K562 (cell line): Measurements from ENCODE around the gene ABLIM2. TPM values are rescaled to one million over a fixed set of nuclear protein-coding genes. Genes with fewer than 3 reads are reported as not detected.

Experiments
- ATAC-seq: fragments of 200-7000 bp; cut with Tn5 transposase; 3 replicates; pipeline ENCODE4 v1.9.1; 2020; ENCODE audit warnings: moderate library complexity
- BruUV-seq: library from RNA; stranded (reverse); fragments of 400-500 nt; replicated peaks from 2 replicates; lab custom pipeline; 2021; lab: Mats Ljungman, UMichigan
- CTCF ChIA-PET: fragments of 300-600 bp; formaldehyde crosslinking; extraction: SDS; loops from one replicate; lab custom pipeline; 2021; ENCODE audit warnings: low intra/inter-chr PET ratio; lab: Yijun Ruan, JAX
- POLR2A ChIA-PET: fragments of 300-600, 350-650 bp; sonication (Branson Sonifier 250); formaldehyde crosslinking; extraction: SDS; loops from one replicate; lab custom pipeline; 2021; ENCODE audit warnings: antibody characterized with exemption, inconsistent platforms; lab: Yijun Ruan, JAX
- DNase-seq, 4 experiments: peaks; one replicate each; pipeline versions ENCODE4 v3.0.0 to v3.0.0-alpha.2; 2011 to 2018; ENCODE audit warnings: low spot score in 3 of 4, mixed read lengths in 3 of 4; ENCODE audit errors: extremely low read depth in 1 of 4
- FAIRE-seq: peaks from 2 replicates; lab custom pipeline; 2011; peaks lifted over from hg19 to GRCh38; lab: Jason Lieb, UNC
- H2AFZ ChIP-seq: 2 replicates; pipeline ENCODE4 v1.6.0; 2011; ENCODE audit warnings: low read depth, low read length, control low read depth, inconsistent platforms
- H3K27ac ChIP-seq: fragments of 200-600 bp; 3 replicates; pipeline ENCODE4 v1.8.0; 2011; ENCODE audit warnings: low read depth, mild to moderate bottlenecking, control low read depth, inconsistent platforms, low read length, moderate library complexity, mixed read lengths; ENCODE audit errors: extremely low read depth
- H3K27me3 ChIP-seq, 2 experiments: fragments of 300-600 bp in 1 of 2; 2 replicates in 1 of 2; 3 replicates in 1 of 2; pipeline versions ENCODE4 v1.6.0 to v1.8.0; 2011; ENCODE audit warnings: inconsistent platforms in 2 of 2, low read length in 2 of 2, mild to moderate bottlenecking in 1 of 2, mixed read lengths in 1 of 2, moderate library complexity in 1 of 2; ENCODE audit not compliant: control insufficient read depth in 2 of 2, insufficient read depth in 2 of 2
- H3K36me3 ChIP-seq: fragments of 300-600 bp; 3 replicates; pipeline ENCODE4 v1.8.0; 2011; ENCODE audit warnings: mild to moderate bottlenecking, low read length, inconsistent platforms; ENCODE audit not compliant: control insufficient read depth, insufficient read depth
- H3K4me1 ChIP-seq, 2 experiments: fragments of 200-600 bp in 1 of 2; replicated peaks in 1 of 2; 2 replicates in 1 of 2; 3 replicates in 1 of 2; pipeline versions ENCODE4 v1.5.1 to v1.8.0; 2011; ENCODE audit warnings: inconsistent platforms in 2 of 2, low read length in 2 of 2, mild to moderate bottlenecking in 1 of 2, mixed read lengths in 1 of 2, moderate library complexity in 1 of 2; ENCODE audit not compliant: control insufficient read depth in 2 of 2, insufficient read depth in 2 of 2
- H3K4me2 ChIP-seq: 2 replicates; pipeline ENCODE4 v1.6.1; 2011; ENCODE audit warnings: low read length, control low read depth, inconsistent platforms, mixed read lengths; ENCODE audit not compliant: insufficient read depth
- H3K4me3 ChIP-seq: fragments of 200-600 bp; sonication (generic), shearing (Covaris generic); 2 replicates; pipeline ENCODE4 v1.5.1; 2016; ENCODE audit warnings: control low read depth, inconsistent platforms
- H3K79me2 ChIP-seq: fragments of 200-600 bp; 3 replicates; pipeline ENCODE4 v1.8.0; 2011; ENCODE audit warnings: low read length, inconsistent platforms; ENCODE audit not compliant: control insufficient read depth, insufficient read depth
- H3K9ac ChIP-seq, 2 experiments: 2 replicates each; pipeline versions ENCODE4 v1.6.0 to v1.6.1; 2011; ENCODE audit warnings: low read depth in 2 of 2, low read length in 2 of 2, control low read depth in 1 of 2, inconsistent platforms in 1 of 2, mild to moderate bottlenecking in 1 of 2, mixed read lengths in 1 of 2; ENCODE audit not compliant: insufficient read depth in 1 of 2
- H3K9me1 ChIP-seq: one replicate; pipeline ENCODE4 v1.6.0; 2011; ENCODE audit warnings: inconsistent platforms, mild to moderate bottlenecking, low read length, moderate library complexity; ENCODE audit not compliant: control insufficient read depth, insufficient read depth
- H3K9me3 ChIP-seq: replicated peaks from 2 replicates; pipeline ENCODE4 v1.5.1; 2011; ENCODE audit warnings: low read depth, low read length, inconsistent platforms; ENCODE audit not compliant: control insufficient read depth, insufficient read depth
- H4K20me1 ChIP-seq: replicated peaks from 2 replicates; pipeline ENCODE4 v1.6.1; 2011; ENCODE audit warnings: low read length, inconsistent platforms, mixed read lengths; ENCODE audit not compliant: control insufficient read depth, insufficient read depth
- CTCF ChIP-seq, 3 experiments: IDR thresholded peaks in 2 of 3; conservative IDR thresholded peaks in 1 of 3; 2 replicates each; pipeline ENCODE4 v1.5.1; 2011 to 2012; ENCODE audit warnings: low read length in 3 of 3, mild to moderate bottlenecking in 3 of 3, control low read depth in 2 of 3, improper control_type of control experiment in 1 of 3, inconsistent platforms in 1 of 3, low read depth in 1 of 3, mixed read lengths in 1 of 3, moderate library complexity in 1 of 3; ENCODE audit not compliant: insufficient read depth in 2 of 3
- EP300 ChIP-seq: IDR thresholded peaks from 2 replicates; pipeline ENCODE4 v1.6.1; 2012; ENCODE audit warnings: low read length, improper control_type of control experiment
- ETV1 ChIP-seq: fragments of 450-650 bp; conservative IDR thresholded peaks from 2 replicates; pipeline ENCODE4 v1.6.1; 2016; ENCODE audit warnings: missing genetic modification characterization, control low read depth, low read depth, missing compliant biosample characterization
- HDAC6 ChIP-seq: IDR thresholded peaks from 2 replicates; pipeline ENCODE4 v1.6.1; 2012; ENCODE audit warnings: low read depth, mild to moderate bottlenecking, control low read depth, inconsistent platforms, low read length, moderate library complexity
- NBN ChIP-seq: fragments of 450-650 bp; IDR thresholded peaks from 2 replicates; pipeline ENCODE4 v1.6.1; 2016; ENCODE audit warnings: low read depth, mild to moderate bottlenecking
- NFIC ChIP-seq: fragments of 450-650 bp; IDR thresholded peaks from 2 replicates; pipeline ENCODE4 v1.6.1; 2017; ENCODE audit warnings: mild to moderate bottlenecking, inconsistent platforms
- RB1 ChIP-seq: fragments of 450-650 bp; IDR thresholded peaks from 2 replicates; pipeline ENCODE4 v1.6.1; 2017; ENCODE audit warnings: low read depth, mild to moderate bottlenecking
- RBFOX2 ChIP-seq: fragments of 200-400 bp; formaldehyde crosslinking; IDR thresholded peaks from 2 replicates; pipeline ENCODE4 v1.6.1; 2017; ENCODE audit warnings: low read depth, mild to moderate bottlenecking, low read length, moderate library complexity
- SMC3 ChIP-seq: conservative IDR thresholded peaks from 2 replicates; pipeline ENCODE4 v1.6.1; 2011; ENCODE audit warnings: low read depth, low read length, improper control_type of control experiment; ENCODE audit not compliant: insufficient read depth
- TFAP4 ChIP-seq: sonication (generic); formaldehyde crosslinking; IDR thresholded peaks from 2 replicates; pipeline ENCODE4 v1.8.0; 2022; ENCODE audit warnings: missing genetic modification reagents, mild to moderate bottlenecking, moderate library complexity, borderline replicate concordance
- TGIF2 ChIP-seq: sonication (generic); formaldehyde crosslinking; IDR thresholded peaks from 2 replicates; pipeline ENCODE4 v1.8.1; 2022; ENCODE audit warnings: mild to moderate bottlenecking, missing genetic modification reagents, moderate library complexity
- THRA ChIP-seq: fragments of 450-650 bp; IDR thresholded peaks from 2 replicates; pipeline ENCODE4 v1.6.1; 2017; ENCODE audit warnings: mild to moderate bottlenecking, moderate library complexity
- ZNF766 ChIP-seq: fragments of 200-800 bp; sonication (Bioruptor generic); conservative IDR thresholded peaks from 2 replicates; pipeline ENCODE4 v1.6.1; 2016; ENCODE audit warnings: missing genetic modification characterization, missing compliant biosample characterization
- WGBS: fragments of 100-300 bp; shearing (Covaris generic); methylation state at CpG from one replicate; pipeline ENCODE4 v1.1.6; 2016; ENCODE audit warnings: low coverage, mixed read lengths; ENCODE audit not compliant: insufficient coverage; ENCODE audit errors: missing lambda C conversion rate; 5-methylcytosine and 5-hydroxymethylcytosine counted together
- in situ Hi-C: fragments of 300-500 bp; cut with MboI; formaldehyde crosslinking; loops from 4 replicates; pipeline ENCODE4 v1.15.0; 2018; ENCODE audit warnings: inconsistent platforms, mixed read lengths
- intact Hi-C: fragments of 100-400 bp; cut with micrococcal nuclease; formaldehyde crosslinking; loops from 2 replicates; pipeline ENCODE4 v1.14.2; 2022
- polyA plus RNA-seq, 8 experiments: library from polyadenylated mRNA; depleted of rRNA in 4 of 8; stranded (reverse) in 5 of 8; unstranded in 3 of 8; fragments of >200 nt; fragmentation: Nextera tagmentation in 2 of 8; fragmentation: Illumina TruSeq in 1 of 8; extraction: Ambion mirVana in 2 of 8; extraction: Trizol in 1 of 8; gene quantifications; 2 replicates each; pipeline versions ENCODE4 v1.2.1 to v1.2.3, GENCODE V29; 2011 to 2014; ENCODE audit warnings: inconsistent platforms in 1 of 8, missing spikeins in 1 of 8
- total RNA-seq, 7 experiments: library from RNA; depleted of rRNA in 6 of 7; stranded (reverse); fragments of >200 nt in 6 of 7; fragmentation: Illumina TruSeq in 2 of 7; extraction: Trizol in 2 of 7; gene quantifications; 2 replicates each; pipeline versions ENCODE4 v1.2.1 to v1.2.3, GENCODE V29; 2011 to 2021; ENCODE audit warnings: low replicate concordance in 1 of 7

Gene ABLIM2
- total and polyA plus RNA-seq, 9 of the 15 experiments (the other 6 are each of a cell fraction or from before 2014, with no cell fraction given), result not detected

DNA sequence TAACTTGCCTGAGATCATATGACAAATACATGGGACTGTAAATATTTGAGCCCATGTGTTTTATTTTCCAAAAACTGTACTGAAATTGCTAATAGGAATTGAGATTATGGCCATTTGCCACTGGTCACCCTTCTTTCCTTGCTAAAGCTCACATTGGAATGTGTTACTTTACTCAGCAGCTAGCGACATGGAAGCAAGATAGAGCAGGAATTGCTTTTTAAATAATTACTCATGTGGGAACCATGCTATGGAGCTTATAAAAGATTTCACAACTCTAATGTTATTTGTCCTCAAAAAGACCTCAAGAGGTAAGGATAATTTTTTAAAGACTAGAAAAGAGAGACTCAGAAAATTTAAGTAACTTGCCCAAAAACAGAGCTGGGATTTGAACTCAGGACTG, 170.2 kb downstream of the ABLIM2 start (continued):
- no peak for TF ChIP-seq NBN
- TF ChIP-seq EP300, result no peak
- TF ChIP-seq TGIF2 (CRISPR knock-in tag), result no peak
- no peak for TF ChIP-seq NFIC
- TF ChIP-seq THRA, result no peak
- TF ChIP-seq ZNF766 (CRISPR knock-in tag), result no peak
- TF ChIP-seq HDAC6, result no peak
- TF ChIP-seq RB1, result no peak
- no peak for TF ChIP-seq RBFOX2
- TF ChIP-seq, all 486 proteins: peak for 0

GRCh38 chr4:7987148-7987989, 171.2 kb downstream of the ABLIM2 start:
- no peaks in the 10 kb centered on the region for H3K9me3 ChIP-seq
- ATAC-seq, result peak; percentile 92
- no peak overlapping the region for H2AFZ ChIP-seq
- peak; percentile 89 for FAIRE-seq
- H3K79me2 ChIP-seq, result no peaks in the 10 kb centered on the region
- DNase-seq, result peak; percentile 61 to 77 (median 73)
- no peak overlapping the region for H3K4me3 ChIP-seq
- H4K20me1 ChIP-seq, result peaks cover 11% of the 10 kb centered on the region; the same call in 1 of the 2 replicates
- no peaks in the 10 kb centered on the region for H3K4me1 ChIP-seq
- H3K9me1 ChIP-seq, result no peaks in the 10 kb centered on the region
- CTCF ChIA-PET, result interaction anchor here (0.9 to 1.9 kb wide), 4 partner anchors 142 to 186 kb away, joined by 4 to 5 read pairs (median 5); no protein-coding TSS in a partner anchor
- H3K9ac ChIP-seq, result no peak overlapping the region
- POLR2A ChIA-PET, result no interaction called here
- in situ Hi-C loops, result loop anchor here (5.0 kb wide), 1 partner anchor 185 kb away; no protein-coding TSS in a partner anchor
- no peak overlapping the region for H3K4me2 ChIP-seq
- intact Hi-C loops, result loop anchor here (1.0 kb wide), 1 partner anchor 183 kb away; no protein-coding TSS in a partner anchor
- no peak overlapping the region for H3K27ac ChIP-seq
- 13% methylated on average over 10 of the region's 10 CpGs for WGBS
- peaks cover 4 to 36% of the 10 kb centered on the region in 2 experiments; a peak in 3 of 5 replicates for H3K27me3 ChIP-seq
- BruUV-seq, result no TSS peak
- no peaks in the 10 kb centered on the region for H3K36me3 ChIP-seq
- TF ChIP-seq CTCF (IDR thresholded peaks at IDR 0.05 in 2 of 3, conservative IDR thresholded peaks at IDR 0.05 in 1 of 3; ENCODE audit: insufficient read depth in 2 of 3, low read depth in 1 of 3, low read length in 3 of 3), result peak; percentile 73 to 86 (median 82)
- TF ChIP-seq TFAP4 (CRISPR knock-in tag), result 0 out of 2 replicates have a peak, but pooled peaks have one; percentile 24
- 0 out of 2 replicates have a peak, but pooled peaks have one; percentile 16 for TF ChIP-seq ETV1
- peak; percentile 58 for TF ChIP-seq SMC3
